Measurements from ENCODE around the gene SCUBE1.

DNA sequence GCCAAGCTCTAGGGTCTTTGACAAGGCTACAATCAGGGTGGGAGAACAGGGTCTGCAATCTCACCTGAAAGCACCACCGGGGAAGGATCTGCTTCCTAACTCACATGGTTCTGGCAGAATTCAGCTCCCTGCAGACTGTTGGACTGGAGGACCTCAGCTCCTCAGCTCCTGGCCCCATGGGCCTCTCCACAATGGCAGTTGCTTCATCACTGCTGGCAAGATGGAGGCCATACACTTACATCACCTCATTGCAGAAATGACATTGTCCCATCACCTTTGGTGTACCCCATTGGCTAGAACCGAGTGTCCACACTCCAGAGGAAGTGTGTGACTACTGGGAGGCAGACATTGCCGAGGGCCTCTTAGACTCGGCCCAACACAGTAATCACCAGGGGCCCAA is 47.7 kb upstream of the SCUBE1 start:
- TF ChIP-seq, protein P1, sequence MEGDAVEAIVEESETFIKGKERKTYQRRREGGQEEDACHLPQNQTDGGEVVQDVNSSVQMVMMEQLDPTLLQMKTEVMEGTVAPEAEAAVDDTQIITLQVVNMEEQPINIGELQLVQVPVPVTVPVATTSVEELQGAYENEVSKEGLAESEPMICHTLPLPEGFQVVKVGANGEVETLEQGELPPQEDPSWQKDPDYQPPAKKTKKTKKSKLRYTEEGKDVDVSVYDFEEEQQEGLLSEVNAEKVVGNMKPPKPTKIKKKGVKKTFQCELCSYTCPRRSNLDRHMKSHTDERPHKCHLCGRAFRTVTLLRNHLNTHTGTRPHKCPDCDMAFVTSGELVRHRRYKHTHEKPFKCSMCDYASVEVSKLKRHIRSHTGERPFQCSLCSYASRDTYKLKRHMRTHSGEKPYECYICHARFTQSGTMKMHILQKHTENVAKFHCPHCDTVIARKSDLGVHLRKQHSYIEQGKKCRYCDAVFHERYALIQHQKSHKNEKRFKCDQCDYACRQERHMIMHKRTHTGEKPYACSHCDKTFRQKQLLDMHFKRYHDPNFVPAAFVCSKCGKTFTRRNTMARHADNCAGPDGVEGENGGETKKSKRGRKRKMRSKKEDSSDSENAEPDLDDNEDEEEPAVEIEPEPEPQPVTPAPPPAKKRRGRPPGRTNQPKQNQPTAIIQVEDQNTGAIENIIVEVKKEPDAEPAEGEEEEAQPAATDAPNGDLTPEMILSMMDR (IDR thresholded peaks at IDR 0.05), result no peak
- TF ChIP-seq POLR2AphosphoS5 (IDR thresholded peaks at IDR 0.05; ENCODE audit: low read depth, low read length) (no peak), EP300 (IDR thresholded peaks at IDR 0.05; ENCODE audit: borderline replicate concordance in 1 of 2, low read depth in 1 of 2, low read length in 1 of 2) (no peak), YY1 (IDR thresholded peaks at IDR 0.05; ENCODE audit: low read depth) (no peak), GABPA (IDR thresholded peaks at IDR 0.05; ENCODE audit: low read depth) (no peak), TEAD4 (IDR thresholded peaks at IDR 0.05; ENCODE audit: borderline replicate concordance, insufficient read depth) (no peak), SIN3A (IDR thresholded peaks at IDR 0.05; ENCODE audit: borderline replicate concordance, low read depth, low read length) (no peak), SMC3 (IDR thresholded peaks at IDR 0.05; ENCODE audit: low read depth, low read length) (no peak)
- TF ChIP-seq, protein P2, sequence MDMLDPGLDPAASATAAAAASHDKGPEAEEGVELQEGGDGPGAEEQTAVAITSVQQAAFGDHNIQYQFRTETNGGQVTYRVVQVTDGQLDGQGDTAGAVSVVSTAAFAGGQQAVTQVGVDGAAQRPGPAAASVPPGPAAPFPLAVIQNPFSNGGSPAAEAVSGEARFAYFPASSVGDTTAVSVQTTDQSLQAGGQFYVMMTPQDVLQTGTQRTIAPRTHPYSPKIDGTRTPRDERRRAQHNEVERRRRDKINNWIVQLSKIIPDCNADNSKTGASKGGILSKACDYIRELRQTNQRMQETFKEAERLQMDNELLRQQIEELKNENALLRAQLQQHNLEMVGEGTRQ (IDR thresholded peaks at IDR 0.05; ENCODE audit: borderline replicate concordance, low read depth, low read length), result no peak
- TF ChIP-seq, protein P3, sequence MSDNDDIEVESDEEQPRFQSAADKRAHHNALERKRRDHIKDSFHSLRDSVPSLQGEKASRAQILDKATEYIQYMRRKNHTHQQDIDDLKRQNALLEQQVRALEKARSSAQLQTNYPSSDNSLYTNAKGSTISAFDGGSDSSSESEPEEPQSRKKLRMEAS (IDR thresholded peaks at IDR 0.05; ENCODE audit: low read depth), result no peak

All from SK-N-SH (cell line).